GM23338 (cell line): ENCODE results near the gene NAMPT. TPM values are rescaled to one million over a fixed set of nuclear protein-coding genes. Genes with fewer than 3 reads are reported as not detected.

Source experiments
- ATAC-seq: fragments of 200-7000 bp; cut with Tn5 transposase; 3 replicates; pipeline ENCODE4 v1.9.1; 2020
- DNase-seq: peaks from one replicate; pipeline ENCODE4 v3.0.0-alpha.2; 2015; ENCODE audit warnings: low spot score
- H2AFZ ChIP-seq: fragments of 200-600 bp; sonication (generic); 2 replicates; pipeline ENCODE4 v1.8.0; 2016; ENCODE audit warnings: antibody characterized with exemption, mild to moderate bottlenecking, moderate library complexity
- H3F3A ChIP-seq: fragments of 200-600 bp; sonication (generic); replicated peaks from 2 replicates; pipeline ENCODE4 v1.8.0; 2017; ENCODE audit warnings: antibody characterized with exemption, mixed run types, low read depth
- H3K27ac ChIP-seq: fragments of 200-600 bp; sonication (generic); 2 replicates; pipeline ENCODE4 v1.6.1; 2016; ENCODE audit warnings: low read depth
- H3K27me3 ChIP-seq: fragments of 200-600 bp; sonication (generic); 2 replicates; pipeline ENCODE4 v1.8.0; 2016; ENCODE audit warnings: mild to moderate bottlenecking, mixed run types, moderate library complexity; ENCODE audit not compliant: insufficient read depth
- H3K36me3 ChIP-seq: fragments of 200-600 bp; sonication (generic); 2 replicates; pipeline ENCODE4 v1.8.0; 2016; ENCODE audit warnings: mild to moderate bottlenecking; ENCODE audit not compliant: insufficient read depth
- H3K4me1 ChIP-seq: fragments of 200-600 bp; sonication (generic); 2 replicates; pipeline ENCODE4 v1.8.0; 2016; ENCODE audit warnings: mild to moderate bottlenecking, moderate library complexity; ENCODE audit not compliant: insufficient read depth
- H3K4me2 ChIP-seq: fragments of 200-600 bp; sonication (generic); 2 replicates; pipeline ENCODE4 v1.7.1; 2017; ENCODE audit warnings: mixed run types
- H3K4me3 ChIP-seq: fragments of 200-600 bp; sonication (generic); 2 replicates; pipeline ENCODE4 v1.6.1; 2016; ENCODE audit warnings: mixed run types
- H3K79me2 ChIP-seq: fragments of 200-600 bp; sonication (generic); replicated peaks from 2 replicates; pipeline ENCODE4 v1.8.0; 2017; ENCODE audit warnings: mild to moderate bottlenecking; ENCODE audit not compliant: insufficient read depth
- H3K9me2 ChIP-seq: fragments of 200-600 bp; sonication (generic); 2 replicates; pipeline ENCODE4 v1.8.0; 2017; ENCODE audit not compliant: insufficient read depth
- H4K20me1 ChIP-seq: fragments of 200-600 bp; sonication (generic); replicated peaks from 2 replicates; pipeline ENCODE4 v1.8.0; 2017; ENCODE audit warnings: mild to moderate bottlenecking; ENCODE audit not compliant: insufficient read depth
- H3K27ac Mint-ChIP-seq: 2 replicates; pipeline ENCODE4 v1.8.0; 2020; ENCODE audit warnings: inconsistent platforms, mild to moderate bottlenecking, moderate library complexity, mixed read lengths
- H3K27me3 Mint-ChIP-seq: 3 replicates; pipeline ENCODE4 v1.8.0; 2022; ENCODE audit warnings: low read depth, mild to moderate bottlenecking, moderate library complexity, mixed read lengths, inconsistent platforms; ENCODE audit not compliant: insufficient read depth, poor library complexity
- H3K36me3 Mint-ChIP-seq: 3 replicates; pipeline ENCODE4 v1.8.0; 2021; ENCODE audit warnings: low read depth, mild to moderate bottlenecking, inconsistent platforms, moderate library complexity, mixed read lengths
- H3K4me1 Mint-ChIP-seq: 3 replicates; pipeline ENCODE4 v1.8.0; 2020; ENCODE audit warnings: mild to moderate bottlenecking, inconsistent platforms, mixed read lengths
- H3K4me3 Mint-ChIP-seq: 3 replicates; pipeline ENCODE4 v1.8.0; 2021; ENCODE audit warnings: moderate library complexity, mild to moderate bottlenecking, inconsistent platforms, mixed read lengths
- H3K9me3 Mint-ChIP-seq: 3 replicates; pipeline ENCODE4 v1.8.0; 2020; ENCODE audit warnings: moderate library complexity, mild to moderate bottlenecking, inconsistent platforms, mixed read lengths
- EZH2 ChIP-seq: fragments of 200-600 bp; sonication (generic); IDR thresholded peaks from one replicate; pipeline ENCODE4 v1.8.0; 2017; ENCODE audit warnings: antibody characterized with exemption, mild to moderate bottlenecking, low read depth; ENCODE audit not compliant: unreplicated experiment
- EZH2phosphoT487 ChIP-seq: fragments of 200-600 bp; sonication (generic); IDR thresholded peaks from one replicate; pipeline ENCODE4 v1.8.1; 2018; ENCODE audit warnings: antibody characterized with exemption; ENCODE audit not compliant: unreplicated experiment
- JUNB ChIP-seq: IDR thresholded peaks from one replicate; pipeline ENCODE4 v1.6.1; 2016; ENCODE audit warnings: antibody characterized with exemption; ENCODE audit not compliant: unreplicated experiment
- NANOG ChIP-seq: IDR thresholded peaks from 2 replicates; pipeline ENCODE4 v1.6.1; 2016; ENCODE audit warnings: antibody characterized with exemption, borderline replicate concordance
- POLR2AphosphoS5 ChIP-seq: IDR thresholded peaks from 2 replicates; pipeline ENCODE4 v1.6.1; 2016; ENCODE audit warnings: antibody characterized with exemption, low read depth
- REST ChIP-seq: IDR thresholded peaks from one replicate; pipeline ENCODE4 v1.6.1; 2018; ENCODE audit warnings: antibody characterized with exemption; ENCODE audit not compliant: unreplicated experiment
- STAT1 ChIP-seq: IDR thresholded peaks from one replicate; pipeline ENCODE4 v1.6.1; 2016; ENCODE audit warnings: antibody characterized with exemption; ENCODE audit not compliant: unreplicated experiment
- ZNF114 ChIP-seq: fragments of 250-450 bp; sonication (Bioruptor Pico); IDR thresholded peaks from 2 replicates; pipeline ENCODE4 v1.5.0; 2020; ENCODE audit warnings: mild to moderate bottlenecking, moderate library complexity
- ZNF331 ChIP-seq: fragments of 250-450 bp; sonication (Bioruptor Pico); IDR thresholded peaks from 2 replicates; pipeline ENCODE4 v1.5.0; 2020; ENCODE audit warnings: low read depth, mild to moderate bottlenecking, moderate library complexity
- polyA plus RNA-seq: library from polyadenylated mRNA; unstranded; fragments of >200 nt; fragmentation: Nextera tagmentation; extraction: Ambion mirVana; gene quantifications from 2 replicates; pipeline ENCODE4 v1.2.1, GENCODE V29; 2016
- total RNA-seq: library from RNA; depleted of rRNA; stranded (reverse); fragments of >200 nt; shearing (Covaris generic); gene quantifications from 2 replicates; pipeline ENCODE4 v1.2.3, GENCODE V29; 2014
- TF ChIP-seq, protein P1 (sequence below): IDR thresholded peaks from 2 replicates; pipeline ENCODE4 v1.6.1; 2016; ENCODE audit warnings: antibody characterized with exemption
- TF ChIP-seq, protein P2 (sequence below), 2 experiments: fragments of 200-600 bp in 1 of 2; sonication (generic) in 1 of 2; conservative IDR thresholded peaks; 2 replicates each; pipeline versions ENCODE4 v1.5.1 to v1.6.1; 2016 to 2017; ENCODE audit warnings: antibody characterized with exemption in 2 of 2, low read depth in 2 of 2, mild to moderate bottlenecking in 2 of 2, moderate library complexity in 1 of 2

Gene NAMPT
- total and polyA plus RNA-seq, 2 experiments from 2014 or later: 37.9 to 73.9 TPM

DNA sequence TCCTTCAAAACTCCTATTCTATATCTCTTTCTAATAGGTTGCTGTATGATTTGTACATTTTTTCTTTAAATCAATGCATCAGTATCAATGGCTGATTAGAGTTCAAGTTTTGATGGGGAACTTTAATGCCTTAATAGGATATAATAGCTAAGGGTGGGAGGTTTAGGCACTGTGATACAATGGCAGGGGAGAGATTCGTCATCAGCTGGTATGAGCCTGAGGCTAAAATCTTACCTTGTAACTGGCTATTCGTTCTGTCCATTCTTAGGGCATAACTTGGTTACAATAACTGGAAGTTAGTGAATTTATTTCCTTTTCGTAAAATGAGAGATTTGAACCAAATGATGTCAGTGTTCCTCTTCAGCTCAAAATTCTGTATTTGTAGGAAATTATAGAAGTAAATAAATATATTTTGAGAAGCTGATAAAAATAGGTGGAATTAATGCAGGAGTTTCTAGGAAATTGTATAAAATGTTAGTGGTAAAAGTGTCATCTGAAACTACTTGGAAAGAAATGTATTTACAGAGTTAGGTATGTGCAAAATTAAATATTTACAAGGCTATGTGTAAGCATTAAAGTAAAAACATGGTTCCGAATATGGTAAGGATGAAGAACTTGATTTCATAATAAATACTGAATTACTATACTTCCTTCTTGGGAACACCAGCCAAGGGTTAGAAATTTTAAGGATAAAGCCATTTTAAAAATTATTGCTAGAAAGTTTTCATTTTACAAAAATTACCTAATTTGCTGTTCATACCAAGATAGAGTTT lies 27.5 kb upstream of the NAMPT start (continued):
- no peak for TF ChIP-seq REST

GRCh38 chr7:106309362-106309761 lies 24.6 kb upstream of the NAMPT start:
- no peak for ATAC-seq
- Histone ChIP-seq H3F3A (no peaks in the 10 kb centered on the region), H3K4me2 (no peak overlapping the region), H4K20me1 (no peaks in the 10 kb centered on the region), H3K4me1 (peaks cover 10% of the 10 kb centered on the region; the same call in 1 of the 2 replicates), H3K27ac (no peak overlapping the region), H3K36me3 (no peaks in the 10 kb centered on the region), H2AFZ (no peak overlapping the region), H3K4me3 (no peak overlapping the region), H3K27me3 (no peaks in the 10 kb centered on the region), H3K79me2 (no peaks in the 10 kb centered on the region), H3K9me2 (peaks cover 14% of the 10 kb centered on the region)
- no peak overlapping the region; the same call in 1 of the 2 replicates for H3K27ac Mint-ChIP-seq
- H3K4me1 Mint-ChIP-seq: peaks cover 14% of the 10 kb centered on the region
- DNase-seq: no peak
- no peak for TF ChIP-seq STAT1
- no peak for TF ChIP-seq NANOG
- TF ChIP-seq ZNF331 (CRISPR knock-in tag): no peak
- no peak for TF ChIP-seq EZH2phosphoT487
- no peak for TF ChIP-seq EZH2
- TF ChIP-seq, protein P1, sequence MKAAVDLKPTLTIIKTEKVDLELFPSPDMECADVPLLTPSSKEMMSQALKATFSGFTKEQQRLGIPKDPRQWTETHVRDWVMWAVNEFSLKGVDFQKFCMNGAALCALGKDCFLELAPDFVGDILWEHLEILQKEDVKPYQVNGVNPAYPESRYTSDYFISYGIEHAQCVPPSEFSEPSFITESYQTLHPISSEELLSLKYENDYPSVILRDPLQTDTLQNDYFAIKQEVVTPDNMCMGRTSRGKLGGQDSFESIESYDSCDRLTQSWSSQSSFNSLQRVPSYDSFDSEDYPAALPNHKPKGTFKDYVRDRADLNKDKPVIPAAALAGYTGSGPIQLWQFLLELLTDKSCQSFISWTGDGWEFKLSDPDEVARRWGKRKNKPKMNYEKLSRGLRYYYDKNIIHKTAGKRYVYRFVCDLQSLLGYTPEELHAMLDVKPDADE: no peak
- TF ChIP-seq, protein P2, sequence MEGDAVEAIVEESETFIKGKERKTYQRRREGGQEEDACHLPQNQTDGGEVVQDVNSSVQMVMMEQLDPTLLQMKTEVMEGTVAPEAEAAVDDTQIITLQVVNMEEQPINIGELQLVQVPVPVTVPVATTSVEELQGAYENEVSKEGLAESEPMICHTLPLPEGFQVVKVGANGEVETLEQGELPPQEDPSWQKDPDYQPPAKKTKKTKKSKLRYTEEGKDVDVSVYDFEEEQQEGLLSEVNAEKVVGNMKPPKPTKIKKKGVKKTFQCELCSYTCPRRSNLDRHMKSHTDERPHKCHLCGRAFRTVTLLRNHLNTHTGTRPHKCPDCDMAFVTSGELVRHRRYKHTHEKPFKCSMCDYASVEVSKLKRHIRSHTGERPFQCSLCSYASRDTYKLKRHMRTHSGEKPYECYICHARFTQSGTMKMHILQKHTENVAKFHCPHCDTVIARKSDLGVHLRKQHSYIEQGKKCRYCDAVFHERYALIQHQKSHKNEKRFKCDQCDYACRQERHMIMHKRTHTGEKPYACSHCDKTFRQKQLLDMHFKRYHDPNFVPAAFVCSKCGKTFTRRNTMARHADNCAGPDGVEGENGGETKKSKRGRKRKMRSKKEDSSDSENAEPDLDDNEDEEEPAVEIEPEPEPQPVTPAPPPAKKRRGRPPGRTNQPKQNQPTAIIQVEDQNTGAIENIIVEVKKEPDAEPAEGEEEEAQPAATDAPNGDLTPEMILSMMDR (conservative IDR thresholded peaks at IDR 0.05; ENCODE audit: low read depth in 2 of 2): no peak
- TF ChIP-seq ZNF114: no peak
- TF ChIP-seq JUNB: no peak
- TF ChIP-seq POLR2AphosphoS5: no peak
- H3K9me3 Mint-ChIP-seq: 0 out of 3 replicates have a peak, but pooled peaks cover 3% of the 10 kb centered on the region
- H3K36me3 Mint-ChIP-seq: no peaks in the 10 kb centered on the region
- no peak overlapping the region for H3K4me3 Mint-ChIP-seq
- H3K27me3 Mint-ChIP-seq: no peaks in the 10 kb centered on the region
